Gastroesophageal sphincter (tissue), 4 donors: ENCODE measurements around the gene UNC5A. TPM values are rescaled to one million over a fixed set of nuclear protein-coding genes. Genes with fewer than 3 reads are reported as not detected.

Experiments
- ATAC-seq: fragments of 150-250 bp; one replicate; pipeline ENCODE4 v1.9.1; 2016; ENCODE audit warnings: mild to moderate bottlenecking, moderate library complexity
- H3K27ac ChIP-seq, 4 donors: fragments of 200-600 bp; sonication (generic) in 3 of 4; 1 replicate in 3 of 4; 2 replicates in 1 of 4; pipeline ENCODE4 v1.5.1; 2016 to 2019
- H3K27me3 ChIP-seq: fragments of 200-600 bp; sonication (generic); one replicate; pipeline ENCODE4 v1.5.1; 2019
- H3K36me3 ChIP-seq, 2 donors: fragments of 200-600 bp; sonication (generic); one replicate each; pipeline ENCODE4 v1.5.1; 2019; ENCODE audit warnings: control low read depth in 1 of 2
- H3K4me1 ChIP-seq, 3 donors: fragments of 200-600 bp; sonication (generic); 1 replicate in 2 of 3; 2 replicates in 1 of 3; pipeline ENCODE4 v1.5.1; 2016 to 2019; ENCODE audit warnings: control low read depth in 2 of 3
- H3K4me3 ChIP-seq, 2 donors: fragments of 200-600 bp; sonication (generic); one replicate each; pipeline ENCODE4 v1.5.1; 2019; ENCODE audit warnings: mild to moderate bottlenecking in 1 of 2, moderate library complexity in 1 of 2
- H3K9me3 ChIP-seq, 3 donors: fragments of 200-600 bp; sonication (generic); one replicate each; pipeline ENCODE4 v1.5.1; 2017 to 2019; ENCODE audit warnings: control low read depth in 2 of 3
- CTCF ChIP-seq, 4 experiments: fragments of 200-600 bp in 2 of 4; fragments of 450-650 bp in 2 of 4; sonication (generic) in 1 of 4; IDR thresholded peaks; one replicate each; pipeline ENCODE4 v1.5.1; 2017 to 2019; ENCODE audit warnings: antibody characterized with exemption in 4 of 4, mild to moderate bottlenecking in 2 of 4, moderate library complexity in 2 of 4
- EP300 ChIP-seq: sonication (generic); formaldehyde crosslinking; IDR thresholded peaks from one replicate; pipeline ENCODE4 v1.6.1; 2017; ENCODE audit warnings: antibody characterized with exemption, mild to moderate bottlenecking
- POLR2A ChIP-seq, 2 donors: fragments of 450-650 bp; IDR thresholded peaks; one replicate each; pipeline ENCODE4 v1.6.1; 2017; ENCODE audit warnings: antibody characterized with exemption in 2 of 2, mild to moderate bottlenecking in 2 of 2, moderate library complexity in 1 of 2
- POLR2AphosphoS5 ChIP-seq: sonication (generic); formaldehyde crosslinking; IDR thresholded peaks from one replicate; pipeline ENCODE4 v1.6.1; 2017; ENCODE audit warnings: antibody characterized with exemption
- WGBS, 2 donors: methylation state at CpG; one replicate each; pipeline ENCODE4 v1.1.5; 2018; ENCODE audit warnings: low coverage in 1 of 2; 5-methylcytosine and 5-hydroxymethylcytosine counted together
- total RNA-seq, 4 donors: library from RNA; depleted of rRNA; stranded (reverse); fragments of >200 nt; gene quantifications; one replicate each; pipeline ENCODE4 v1.1.0, GENCODE V29; 2016

Gene UNC5A
- total RNA-seq, 4 donors from 2014 or later: 0.27 TPM; not detected in 3

- 0% methylated on average over 3 of the region's 48 CpGs; no CpG with 5 or more reads in 1 of the 2 donors for WGBS, 2 donors
- Histone ChIP-seq H3K9me3 (no peaks in the 10 kb centered on the region), H3K27ac (no peak overlapping the region), H3K36me3 (no peaks in the 10 kb centered on the region), H3K27me3 (peaks cover 93% of the 10 kb centered on the region), H3K4me1 (peaks cover 0 to 28% (median 13%) of the 10 kb centered on the region in 3 donors), H3K4me3 (peak overlapping the region in 1 of 2 donors; percentile 45)
- no peak for ATAC-seq
- TF ChIP-seq POLR2A (IDR thresholded peaks at IDR 0.05) (no peak), EP300 (no peak), POLR2AphosphoS5 (no peak), CTCF (IDR thresholded peaks at IDR 0.05) (no peak)
These were observed 747 bp upstream of the UNC5A start for GRCh38 chr5:176809544-176810080.

- Histone ChIP-seq H3K9me3 (no peaks in the 10 kb centered on the region), H3K4me1 (peaks cover 0 to 28% (median 13%) of the 10 kb centered on the region in 3 donors), H3K27me3 (peaks cover 95% of the 10 kb centered on the region), H3K27ac (no peak overlapping the region), H3K36me3 (no peaks in the 10 kb centered on the region), H3K4me3 (peak overlapping the region in 1 of 2 donors; percentile 45)
- WGBS, 2 donors: no CpG with 5 or more reads among the region's 68 CpGs
- TF ChIP-seq CTCF (IDR thresholded peaks at IDR 0.05) (no peak), EP300 (no peak), POLR2A (IDR thresholded peaks at IDR 0.05) (no peak), POLR2AphosphoS5 (no peak)
- ATAC-seq: no peak
These were observed 535 bp downstream of the UNC5A start for GRCh38 chr5:176810687-176811501.

GRCh38 chr5:176812269-176813259, 2.2 kb downstream of the UNC5A start:
- H3K9me3 ChIP-seq: no peaks in the 10 kb centered on the region
- TF ChIP-seq EP300 (no peak), CTCF (IDR thresholded peaks at IDR 0.05) (no peak), POLR2A (IDR thresholded peaks at IDR 0.05) (no peak), POLR2AphosphoS5 (no peak)
- H3K4me3 ChIP-seq: no peak overlapping the region
- no peak for ATAC-seq
- no peaks in the 10 kb centered on the region for H3K36me3 ChIP-seq
- H3K27me3 ChIP-seq: peaks cover 100% of the 10 kb centered on the region
- 20% methylated on average over 1 of the region's 37 CpGs; no CpG with 5 or more reads in 1 of the 2 donors for WGBS, 2 donors
- H3K4me1 ChIP-seq: peaks cover 0 to 35% (median 13%) of the 10 kb centered on the region in 3 donors
- H3K27ac ChIP-seq: no peak overlapping the region

GRCh38 chr5:176813587-176814312, 3.4 kb downstream of the UNC5A start:
- H3K27me3 ChIP-seq: peaks cover 100% of the 10 kb centered on the region
- no peak for ATAC-seq
- no peak overlapping the region for H3K27ac ChIP-seq
- 73 to 84% methylated on average over 6 to 10 of the region's 16 CpGs for WGBS, 2 donors
- no peaks in the 10 kb centered on the region for H3K9me3 ChIP-seq
- TF ChIP-seq CTCF (IDR thresholded peaks at IDR 0.05): no peak
- no peak for TF ChIP-seq EP300
- TF ChIP-seq POLR2AphosphoS5: no peak
- TF ChIP-seq POLR2A (IDR thresholded peaks at IDR 0.05): no peak
- peaks cover 0 to 44% (median 17%) of the 10 kb centered on the region in 3 donors for H3K4me1 ChIP-seq
- H3K36me3 ChIP-seq: no peaks in the 10 kb centered on the region
- no peak overlapping the region for H3K4me3 ChIP-seq
